K562 (cell line): ENCODE results near the gene FOXR1. TPM values are rescaled to one million over a fixed set of nuclear protein-coding genes. Genes with fewer than 3 reads are reported as not detected.

Experiments used
- FOXA1 ChIP-seq: fragments of 450-650 bp; IDR thresholded peaks from 2 replicates; pipeline ENCODE4 v1.6.1; 2016; ENCODE audit warnings: mild to moderate bottlenecking, borderline replicate concordance
- KAT8 ChIP-seq: fragments of 450-650 bp; IDR thresholded peaks from 2 replicates; pipeline ENCODE4 v1.6.1; 2016; ENCODE audit warnings: low read depth, mild to moderate bottlenecking
- NCOA1 ChIP-seq: fragments of 450-650 bp; IDR thresholded peaks from 2 replicates; pipeline ENCODE4 v1.6.1; 2016; ENCODE audit warnings: low read depth
- PTBP1 ChIP-seq: fragments of 200-400 bp; formaldehyde crosslinking; IDR thresholded peaks from 2 replicates; pipeline ENCODE4 v1.6.1; 2017; ENCODE audit warnings: low read depth, low read length
- STAT5A ChIP-seq: IDR thresholded peaks from 2 replicates; pipeline ENCODE4 v1.6.1; 2012; ENCODE audit warnings: low read length, inconsistent platforms, borderline replicate concordance
- ZNF583 ChIP-seq: fragments of 250-450 bp; sonication (Bioruptor Pico); IDR thresholded peaks from 2 replicates; pipeline ENCODE4 v1.4.0; 2020
- polyA plus RNA-seq, 8 experiments: library from polyadenylated mRNA; depleted of rRNA in 4 of 8; stranded (reverse) in 5 of 8; unstranded in 3 of 8; fragments of >200 nt; fragmentation: Nextera tagmentation in 2 of 8; fragmentation: Illumina TruSeq in 1 of 8; extraction: Ambion mirVana in 2 of 8; extraction: Trizol in 1 of 8; gene quantifications; 2 replicates each; pipeline versions ENCODE4 v1.2.1 to v1.2.3, GENCODE V29; 2011 to 2014; ENCODE audit warnings: inconsistent platforms in 1 of 8, missing spikeins in 1 of 8
- total RNA-seq, 7 experiments: library from RNA; depleted of rRNA in 6 of 7; stranded (reverse); fragments of >200 nt in 6 of 7; fragmentation: Illumina TruSeq in 2 of 7; extraction: Trizol in 2 of 7; gene quantifications; 2 replicates each; pipeline versions ENCODE4 v1.2.1 to v1.2.3, GENCODE V29; 2011 to 2021; ENCODE audit warnings: low replicate concordance in 1 of 7
- TF ChIP-seq, protein P1 (sequence below), 2 experiments: fragments of 150-350 bp in 1 of 2; IDR thresholded peaks; 2 replicates each; pipeline ENCODE4 v1.6.1; 2012 to 2016; ENCODE audit warnings: low read depth in 2 of 2, low read length in 2 of 2, mild to moderate bottlenecking in 1 of 2, moderate library complexity in 1 of 2
- TF ChIP-seq, protein P2 (sequence below): fragments of 250-450 bp; sonication (Bioruptor Pico); IDR thresholded peaks from 2 replicates; pipeline ENCODE4 v1.8.0; 2022; ENCODE audit warnings: inconsistent platforms
- TF ChIP-seq, protein P3 (sequence below): fragments of 450-650 bp; formaldehyde crosslinking; IDR thresholded peaks from 2 replicates; pipeline ENCODE4 v1.4.0; 2022; ENCODE audit warnings: mild to moderate bottlenecking, moderate library complexity

FOXR1 gene
- total and polyA plus RNA-seq, 9 of the 15 experiments (the other 6 are each of a cell fraction or from before 2014, with no cell fraction given): not detected

DNA sequence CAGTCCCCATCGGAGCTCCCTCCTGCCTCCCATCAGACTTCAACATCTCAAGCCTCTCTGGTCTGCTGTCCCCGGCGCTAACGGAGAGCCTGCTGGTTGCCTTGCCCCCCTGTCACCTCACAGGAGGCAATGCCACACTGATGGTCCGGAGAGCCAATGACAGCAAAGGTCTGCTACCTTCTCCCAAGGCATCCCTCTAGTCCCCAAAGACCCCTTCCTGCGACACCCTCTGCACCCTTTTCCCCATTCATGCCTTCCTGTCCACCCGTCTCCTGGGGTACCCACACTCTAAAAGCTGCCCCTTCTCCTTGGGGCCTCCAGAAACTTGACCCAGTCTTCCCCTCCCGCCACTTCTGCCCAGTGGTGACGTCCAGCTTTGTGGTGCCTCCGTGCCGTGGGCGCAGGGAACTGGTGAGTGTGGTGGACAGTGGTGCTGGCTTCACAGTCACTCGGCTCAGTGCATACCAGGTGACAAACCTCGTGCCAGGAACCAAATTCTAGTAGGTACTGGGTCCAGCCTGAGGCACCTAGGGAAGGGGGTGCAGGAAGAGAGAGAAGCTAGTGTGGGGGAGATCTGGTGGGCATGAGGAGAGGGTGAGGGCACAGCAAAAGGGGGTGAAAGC lies 14.6 kb upstream of the FOXR1 start (continued):
- TF ChIP-seq, protein P1, sequence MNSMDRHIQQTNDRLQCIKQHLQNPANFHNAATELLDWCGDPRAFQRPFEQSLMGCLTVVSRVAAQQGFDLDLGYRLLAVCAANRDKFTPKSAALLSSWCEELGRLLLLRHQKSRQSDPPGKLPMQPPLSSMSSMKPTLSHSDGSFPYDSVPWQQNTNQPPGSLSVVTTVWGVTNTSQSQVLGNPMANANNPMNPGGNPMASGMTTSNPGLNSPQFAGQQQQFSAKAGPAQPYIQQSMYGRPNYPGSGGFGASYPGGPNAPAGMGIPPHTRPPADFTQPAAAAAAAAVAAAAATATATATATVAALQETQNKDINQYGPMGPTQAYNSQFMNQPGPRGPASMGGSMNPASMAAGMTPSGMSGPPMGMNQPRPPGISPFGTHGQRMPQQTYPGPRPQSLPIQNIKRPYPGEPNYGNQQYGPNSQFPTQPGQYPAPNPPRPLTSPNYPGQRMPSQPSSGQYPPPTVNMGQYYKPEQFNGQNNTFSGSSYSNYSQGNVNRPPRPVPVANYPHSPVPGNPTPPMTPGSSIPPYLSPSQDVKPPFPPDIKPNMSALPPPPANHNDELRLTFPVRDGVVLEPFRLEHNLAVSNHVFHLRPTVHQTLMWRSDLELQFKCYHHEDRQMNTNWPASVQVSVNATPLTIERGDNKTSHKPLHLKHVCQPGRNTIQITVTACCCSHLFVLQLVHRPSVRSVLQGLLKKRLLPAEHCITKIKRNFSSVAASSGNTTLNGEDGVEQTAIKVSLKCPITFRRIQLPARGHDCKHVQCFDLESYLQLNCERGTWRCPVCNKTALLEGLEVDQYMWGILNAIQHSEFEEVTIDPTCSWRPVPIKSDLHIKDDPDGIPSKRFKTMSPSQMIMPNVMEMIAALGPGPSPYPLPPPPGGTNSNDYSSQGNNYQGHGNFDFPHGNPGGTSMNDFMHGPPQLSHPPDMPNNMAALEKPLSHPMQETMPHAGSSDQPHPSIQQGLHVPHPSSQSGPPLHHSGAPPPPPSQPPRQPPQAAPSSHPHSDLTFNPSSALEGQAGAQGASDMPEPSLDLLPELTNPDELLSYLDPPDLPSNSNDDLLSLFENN (IDR thresholded peaks at IDR 0.05; ENCODE audit: low read depth in 2 of 2, low read length in 2 of 2): no peak
- TF ChIP-seq STAT5A (no peak), KAT8 (no peak), ZNF583 (no peak), FOXA1 (no peak), NCOA1 (no peak), PTBP1 (no peak)
- TF ChIP-seq, protein P2, sequence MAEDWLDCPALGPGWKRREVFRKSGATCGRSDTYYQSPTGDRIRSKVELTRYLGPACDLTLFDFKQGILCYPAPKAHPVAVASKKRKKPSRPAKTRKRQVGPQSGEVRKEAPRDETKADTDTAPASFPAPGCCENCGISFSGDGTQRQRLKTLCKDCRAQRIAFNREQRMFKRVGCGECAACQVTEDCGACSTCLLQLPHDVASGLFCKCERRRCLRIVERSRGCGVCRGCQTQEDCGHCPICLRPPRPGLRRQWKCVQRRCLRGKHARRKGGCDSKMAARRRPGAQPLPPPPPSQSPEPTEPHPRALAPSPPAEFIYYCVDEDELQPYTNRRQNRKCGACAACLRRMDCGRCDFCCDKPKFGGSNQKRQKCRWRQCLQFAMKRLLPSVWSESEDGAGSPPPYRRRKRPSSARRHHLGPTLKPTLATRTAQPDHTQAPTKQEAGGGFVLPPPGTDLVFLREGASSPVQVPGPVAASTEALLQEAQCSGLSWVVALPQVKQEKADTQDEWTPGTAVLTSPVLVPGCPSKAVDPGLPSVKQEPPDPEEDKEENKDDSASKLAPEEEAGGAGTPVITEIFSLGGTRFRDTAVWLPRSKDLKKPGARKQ: no peak
- TF ChIP-seq, protein P3, sequence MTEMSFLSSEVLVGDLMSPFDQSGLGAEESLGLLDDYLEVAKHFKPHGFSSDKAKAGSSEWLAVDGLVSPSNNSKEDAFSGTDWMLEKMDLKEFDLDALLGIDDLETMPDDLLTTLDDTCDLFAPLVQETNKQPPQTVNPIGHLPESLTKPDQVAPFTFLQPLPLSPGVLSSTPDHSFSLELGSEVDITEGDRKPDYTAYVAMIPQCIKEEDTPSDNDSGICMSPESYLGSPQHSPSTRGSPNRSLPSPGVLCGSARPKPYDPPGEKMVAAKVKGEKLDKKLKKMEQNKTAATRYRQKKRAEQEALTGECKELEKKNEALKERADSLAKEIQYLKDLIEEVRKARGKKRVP (CRISPR knock-in tag): no peak
